OCI-LY7 (cell line): ENCODE results near the gene TMCC1. TPM values are rescaled to one million over a fixed set of nuclear protein-coding genes. Genes with fewer than 3 reads are reported as not detected.

Experiments
- BruUV-seq: library from RNA; stranded (reverse); fragments of 400-500 nt; replicated peaks from 2 replicates; lab custom pipeline; 2021; lab: Mats Ljungman, UMichigan
- CTCF ChIA-PET: fragments of 300-600 bp; sonication (Branson Sonifier 250); formaldehyde crosslinking; loops from one replicate; lab custom pipeline; 2022; ENCODE audit warnings: antibody characterized with exemption; ENCODE audit not compliant: unreplicated experiment; lab: Charles Lee
- POLR2A ChIA-PET: fragments of 300-600 bp; sonication (Branson Sonifier 250); formaldehyde crosslinking; loops from one replicate; lab custom pipeline; 2022; ENCODE audit warnings: antibody characterized with exemption; lab: Charles Lee
- DNase-seq: peaks from one replicate; pipeline ENCODE4 v3.0.0-alpha.2; 2015; ENCODE audit warnings: low spot score
- H2AFZ ChIP-seq: fragments of 200-600 bp; sonication (generic), shearing (Covaris generic); 2 replicates; pipeline ENCODE4 v1.6.1; 2014; ENCODE audit warnings: mild to moderate bottlenecking, antibody characterized with exemption, low read length, moderate library complexity
- H3K27ac ChIP-seq: fragments of 200-600 bp; sonication (generic); 2 replicates; pipeline ENCODE4 v1.5.1; 2014; ENCODE audit warnings: mixed run types, low read depth, mild to moderate bottlenecking, moderate library complexity, low read length, inconsistent platforms; ENCODE audit not compliant: poor library complexity, severe bottlenecking
- H3K36me3 ChIP-seq: fragments of 200-600 bp; sonication (generic); 2 replicates; pipeline ENCODE4 v1.6.1; 2014; ENCODE audit warnings: mild to moderate bottlenecking, antibody characterized with exemption, low read length, moderate library complexity, mixed read lengths; ENCODE audit not compliant: insufficient read depth
- H3K4me1 ChIP-seq: fragments of 200-600 bp; sonication (generic); 2 replicates; pipeline ENCODE4 v1.5.1; 2014; ENCODE audit warnings: mild to moderate bottlenecking, low read length; ENCODE audit not compliant: insufficient read depth, poor library complexity, severe bottlenecking
- H3K4me2 ChIP-seq: fragments of 200-600 bp; sonication (generic); 2 replicates; pipeline ENCODE4 v1.6.1; 2014; ENCODE audit warnings: mild to moderate bottlenecking, low read length
- H3K4me3 ChIP-seq: fragments of 200-600 bp; sonication (generic); 2 replicates; pipeline ENCODE4 v1.5.1; 2014; ENCODE audit warnings: mild to moderate bottlenecking, low read depth, low read length; ENCODE audit not compliant: poor library complexity, severe bottlenecking
- H3K79me2 ChIP-seq: fragments of 200-600 bp; sonication (generic); 2 replicates; pipeline ENCODE4 v1.6.1; 2016; ENCODE audit warnings: low read depth, mild to moderate bottlenecking, low read length, moderate library complexity, mixed read lengths; ENCODE audit not compliant: insufficient read depth
- H3K9me2 ChIP-seq: fragments of 200-600 bp; sonication (generic); 2 replicates; pipeline ENCODE4 v1.6.1; 2016; ENCODE audit warnings: mild to moderate bottlenecking, low read length, mixed read lengths; ENCODE audit not compliant: insufficient read depth
- H3K9me3 ChIP-seq: fragments of 200-600 bp; sonication (generic); 2 replicates; pipeline ENCODE4 v1.6.1; 2014; ENCODE audit warnings: mild to moderate bottlenecking, mixed run types, low read length, mixed read lengths
- H4K20me1 ChIP-seq: fragments of 200-600 bp; sonication (generic); 2 replicates; pipeline ENCODE4 v1.6.1; 2014; ENCODE audit warnings: mild to moderate bottlenecking, antibody characterized with exemption, low read length, moderate library complexity, mixed read lengths; ENCODE audit not compliant: insufficient read depth
- EZH2phosphoT487 ChIP-seq: fragments of 200-600 bp; sonication (generic); IDR thresholded peaks from 2 replicates; pipeline ENCODE4 v1.6.1; 2018; ENCODE audit warnings: low read depth, borderline replicate concordance, mild to moderate bottlenecking, mixed run types, antibody characterized with exemption, low read length, moderate library complexity, mixed read lengths
- intact Hi-C: fragments of 100-400 bp; cut with micrococcal nuclease; formaldehyde crosslinking; loops from one replicate; pipeline ENCODE4 v1.10.0; 2022; ENCODE audit not compliant: unreplicated experiment
- total RNA-seq, 2 experiments: library from RNA; depleted of rRNA in 1 of 2; stranded (reverse); fragments of >200 nt in 1 of 2; shearing (Covaris generic) in 1 of 2; gene quantifications; 2 replicates each; pipeline ENCODE4 v1.2.3, GENCODE V29; 2014 to 2022
- TF ChIP-seq, protein P1 (sequence below): fragments of 200-600 bp; sonication (generic); conservative IDR thresholded peaks from 2 replicates; pipeline ENCODE4 v1.5.1; 2014; ENCODE audit warnings: mild to moderate bottlenecking, antibody characterized with exemption, low read length, moderate library complexity, mixed read lengths

Gene TMCC1
- total RNA-seq, 2 experiments from 2014 or later: 31.7 to 38.8 TPM

DNA sequence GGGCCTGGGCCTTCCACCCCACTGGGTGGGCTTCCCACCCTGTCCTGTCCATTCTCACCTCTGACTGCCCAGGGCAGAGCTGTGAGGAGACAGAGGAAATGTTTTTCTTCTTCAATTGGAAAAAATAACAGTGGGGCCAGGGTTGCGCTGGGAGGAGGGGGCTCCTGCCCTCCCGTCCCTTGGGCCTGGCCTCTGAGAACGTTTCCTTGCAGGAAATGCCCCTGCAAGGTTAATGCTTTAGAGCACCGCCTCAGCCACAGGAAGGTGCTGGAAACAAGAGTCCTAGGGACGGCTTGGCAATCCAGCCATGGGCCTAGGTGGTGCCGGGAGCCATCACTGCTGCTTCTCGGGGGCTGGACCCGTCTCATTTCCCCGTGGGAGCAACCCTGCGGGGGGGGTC lies 283.2 kb downstream of the TMCC1 start:
- BruUV-seq: no TSS peak
- Histone ChIP-seq H3K9me2 (no peaks in the 10 kb centered on the region), H2AFZ (no peak overlapping the region), H3K27ac (no peak overlapping the region), H3K4me3 (no peak overlapping the region), H3K36me3 (no peaks in the 10 kb centered on the region), H4K20me1 (no peaks in the 10 kb centered on the region), H3K79me2 (no peaks in the 10 kb centered on the region), H3K4me1 (no peaks in the 10 kb centered on the region), H3K9me3 (no peaks in the 10 kb centered on the region), H3K4me2 (no peak overlapping the region)
- DNase-seq: no peak
- ChIA-PET CTCF (no interaction called here), POLR2A (no interaction called here)
- no peak for TF ChIP-seq EZH2phosphoT487
- TF ChIP-seq, protein P1, sequence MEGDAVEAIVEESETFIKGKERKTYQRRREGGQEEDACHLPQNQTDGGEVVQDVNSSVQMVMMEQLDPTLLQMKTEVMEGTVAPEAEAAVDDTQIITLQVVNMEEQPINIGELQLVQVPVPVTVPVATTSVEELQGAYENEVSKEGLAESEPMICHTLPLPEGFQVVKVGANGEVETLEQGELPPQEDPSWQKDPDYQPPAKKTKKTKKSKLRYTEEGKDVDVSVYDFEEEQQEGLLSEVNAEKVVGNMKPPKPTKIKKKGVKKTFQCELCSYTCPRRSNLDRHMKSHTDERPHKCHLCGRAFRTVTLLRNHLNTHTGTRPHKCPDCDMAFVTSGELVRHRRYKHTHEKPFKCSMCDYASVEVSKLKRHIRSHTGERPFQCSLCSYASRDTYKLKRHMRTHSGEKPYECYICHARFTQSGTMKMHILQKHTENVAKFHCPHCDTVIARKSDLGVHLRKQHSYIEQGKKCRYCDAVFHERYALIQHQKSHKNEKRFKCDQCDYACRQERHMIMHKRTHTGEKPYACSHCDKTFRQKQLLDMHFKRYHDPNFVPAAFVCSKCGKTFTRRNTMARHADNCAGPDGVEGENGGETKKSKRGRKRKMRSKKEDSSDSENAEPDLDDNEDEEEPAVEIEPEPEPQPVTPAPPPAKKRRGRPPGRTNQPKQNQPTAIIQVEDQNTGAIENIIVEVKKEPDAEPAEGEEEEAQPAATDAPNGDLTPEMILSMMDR: no peak
- intact Hi-C loops: no loop called here

DNA sequence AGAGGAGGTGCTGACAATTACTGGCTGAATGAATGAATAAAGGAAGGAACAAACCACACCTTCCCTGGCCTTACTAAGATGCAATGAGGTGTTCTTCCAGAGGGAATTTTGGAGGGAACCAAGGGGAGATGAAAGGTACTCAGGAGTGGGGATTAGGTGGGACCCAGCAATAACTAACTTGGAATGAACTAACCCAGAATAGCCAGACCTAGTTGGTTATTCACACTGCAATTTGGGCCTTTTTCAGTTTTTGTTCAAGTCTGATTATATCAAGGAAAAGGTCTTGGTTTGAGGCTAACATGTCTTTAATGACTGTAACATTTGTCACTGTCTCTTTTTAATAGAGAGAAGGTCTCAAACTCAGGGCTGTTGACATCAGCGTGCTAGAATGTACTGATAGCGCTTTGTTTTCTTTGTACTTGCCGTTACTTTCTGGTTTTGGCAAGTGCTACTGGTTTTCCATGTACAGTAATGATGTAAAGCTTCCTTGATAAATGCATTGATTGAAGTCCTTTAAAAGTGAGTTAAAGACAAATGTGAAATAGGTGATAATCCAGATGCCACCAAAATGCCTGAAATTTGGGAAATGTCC lies 283.8 kb downstream of the TMCC1 start:
- no peak for DNase-seq
- no peak overlapping the region for H2AFZ ChIP-seq
- no peaks in the 10 kb centered on the region for H3K36me3 ChIP-seq
- no peak overlapping the region for H3K4me3 ChIP-seq
- H3K4me2 ChIP-seq: no peak overlapping the region
- intact Hi-C loops: no loop called here
- ChIA-PET CTCF (no interaction called here), POLR2A (no interaction called here)
- H3K9me3 ChIP-seq: no peaks in the 10 kb centered on the region
- H3K9me2 ChIP-seq: no peaks in the 10 kb centered on the region
- BruUV-seq: no TSS peak
- TF ChIP-seq, protein P1: no peak
- no peak for TF ChIP-seq EZH2phosphoT487
- no peaks in the 10 kb centered on the region for H3K4me1 ChIP-seq
- no peaks in the 10 kb centered on the region for H4K20me1 ChIP-seq
- no peaks in the 10 kb centered on the region for H3K79me2 ChIP-seq
- no peak overlapping the region for H3K27ac ChIP-seq

DNA sequence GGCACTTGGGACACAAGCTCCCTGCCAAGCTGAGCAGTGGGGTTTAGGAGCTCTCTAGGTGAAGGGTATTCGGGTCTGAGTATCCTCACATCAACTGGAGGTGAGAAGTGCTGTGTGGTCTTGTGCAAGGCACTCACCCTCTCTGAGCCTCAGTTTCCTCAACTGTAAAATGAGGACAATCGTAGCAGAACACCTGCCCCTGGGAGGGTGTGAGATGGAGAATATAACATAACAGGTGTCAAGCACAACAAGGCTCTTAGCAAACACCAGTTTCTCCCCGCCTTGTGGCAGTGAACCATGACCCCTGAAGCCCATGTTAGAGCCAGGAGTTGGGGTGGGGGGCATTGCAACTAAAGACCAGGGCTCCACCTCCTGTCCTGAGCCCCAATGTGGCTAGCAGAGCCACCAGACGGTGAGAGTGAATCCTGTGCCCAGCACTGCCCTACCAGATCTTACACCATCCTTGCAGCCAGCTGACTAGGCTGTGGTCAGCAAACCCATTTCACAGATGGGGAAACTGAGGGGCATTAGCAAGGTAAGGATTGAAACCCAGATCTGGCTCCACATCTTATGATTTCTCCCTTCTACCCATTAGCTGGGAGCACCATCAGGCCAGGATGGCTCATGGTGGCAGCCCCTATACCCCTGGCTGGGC lies 284.4 kb downstream of the TMCC1 start:
- ChIA-PET POLR2A (interaction anchor here (0.7 kb wide), 1 partner anchor 83 kb away, joined by 6 read pairs; no protein-coding TSS in a partner anchor), CTCF (no interaction called here)
- intact Hi-C loops: loop anchor here (1.0 kb wide), 1 partner anchor 119 kb away; no protein-coding TSS in a partner anchor
- no peak overlapping the region for H2AFZ ChIP-seq
- no peaks in the 10 kb centered on the region for H3K36me3 ChIP-seq
- no peak for DNase-seq
- no peaks in the 10 kb centered on the region for H3K9me2 ChIP-seq
- no peaks in the 10 kb centered on the region for H3K4me1 ChIP-seq
- no peak for TF ChIP-seq EZH2phosphoT487
- TF ChIP-seq, protein P1: 0 out of 2 replicates have a peak, but pooled peaks have one; percentile 5
- H3K4me3 ChIP-seq: no peak overlapping the region
- H3K9me3 ChIP-seq: no peaks in the 10 kb centered on the region
- no peak overlapping the region for H3K4me2 ChIP-seq
- H3K79me2 ChIP-seq: no peaks in the 10 kb centered on the region
- H4K20me1 ChIP-seq: no peaks in the 10 kb centered on the region
- H3K27ac ChIP-seq: no peak overlapping the region
- BruUV-seq: no TSS peak
